Sigmoid colon (tissue), 7 donors: Measurements from ENCODE around the gene FANCE. TPM values are rescaled to one million over a fixed set of nuclear protein-coding genes. Genes with fewer than 3 reads are reported as not detected.
A peak's percentile ranks its signal among the peaks of the same experiment; 100 is the strongest.

Experiments
- DNase-seq: peaks from one replicate; pipeline ENCODE4 v3.0.0-alpha.2; 2019
- H3K27ac ChIP-seq, 4 donors: fragments of 200-600 bp; sonication (generic); one replicate each; pipeline ENCODE4 v1.5.1; 2016 to 2019; ENCODE audit warnings: mild to moderate bottlenecking in 1 of 4
- H3K27me3 ChIP-seq, 3 donors: fragments of 200-600 bp; sonication (generic); one replicate each; pipeline ENCODE4 v1.5.1; 2019; ENCODE audit warnings: mild to moderate bottlenecking in 1 of 3
- H3K36me3 ChIP-seq, 4 donors: fragments of 200-600 bp; sonication (generic); one replicate each; pipeline ENCODE4 v1.5.1; 2016 to 2019
- H3K4me1 ChIP-seq, 4 donors: fragments of 200-600 bp; sonication (generic); one replicate each; pipeline ENCODE4 v1.5.1; 2017 to 2019
- H3K4me3 ChIP-seq, 4 donors: fragments of 200-600 bp; sonication (generic); one replicate each; pipeline ENCODE4 v1.5.1; 2017 to 2019; ENCODE audit warnings: mild to moderate bottlenecking in 2 of 4, moderate library complexity in 1 of 4
- H3K9me3 ChIP-seq, 4 donors: fragments of 200-600 bp in 3 of 4; sonication (generic) in 3 of 4; one replicate each; pipeline versions ENCODE4 v1.5.1 to v1.6.1; 2013 to 2019
- EP300 ChIP-seq, 4 donors: sonication (generic); formaldehyde crosslinking; IDR thresholded peaks; one replicate each; pipeline ENCODE4 v1.6.1; 2017; ENCODE audit warnings: antibody characterized with exemption in 4 of 4
- POLR2A ChIP-seq, 2 donors: fragments of 450-650 bp; IDR thresholded peaks; one replicate each; pipeline ENCODE4 v1.6.1; 2016; ENCODE audit warnings: antibody characterized with exemption in 2 of 2, mild to moderate bottlenecking in 2 of 2, moderate library complexity in 2 of 2
- POLR2AphosphoS5 ChIP-seq, 4 donors: sonication (generic); formaldehyde crosslinking; IDR thresholded peaks; one replicate each; pipeline ENCODE4 v1.6.1; 2017; ENCODE audit warnings: antibody characterized with exemption in 4 of 4
- WGBS, 2 donors: extraction: QIAGEN DNeasy Blood & Tissue Kit; methylation state at CpG; one replicate each; pipeline ENCODE4 v1.1.7; 2013; 5-methylcytosine and 5-hydroxymethylcytosine counted together
- intact Hi-C: fragments of 100-400 bp; cut with DNase I; formaldehyde crosslinking; loops from one replicate; pipeline ENCODE4 v1.15.1; 2023
- polyA plus RNA-seq, 3 donors: library from polyadenylated mRNA; stranded (reverse); fragments of 200-250 nt; gene quantifications; one replicate each; pipeline ENCODE4 v1.2.3, GENCODE V29; 2013
- total RNA-seq, 4 donors: library from RNA; depleted of rRNA; stranded (reverse); fragments of >200 nt; gene quantifications; one replicate each; pipeline ENCODE4 v1.1.0, GENCODE V29; 2016
- TF ChIP-seq, protein P1 (sequence below), 4 experiments: fragments of 450-650 bp in 3 of 4; fragments of 200-600 bp in 1 of 4; IDR thresholded peaks; one replicate each; pipeline ENCODE4 v1.5.1; 2016 to 2019; ENCODE audit warnings: antibody characterized with exemption in 4 of 4, mild to moderate bottlenecking in 3 of 4, moderate library complexity in 2 of 4
- donor health status: healthy with polysubstance abuse.
- donor health status: Bipolar disorder and iron deficiency.
- donor health status: healthy.

FANCE gene
- total and polyA plus RNA-seq, 7 donors, result 2.4 to 5.2 (median 3.6) TPM

DNA sequence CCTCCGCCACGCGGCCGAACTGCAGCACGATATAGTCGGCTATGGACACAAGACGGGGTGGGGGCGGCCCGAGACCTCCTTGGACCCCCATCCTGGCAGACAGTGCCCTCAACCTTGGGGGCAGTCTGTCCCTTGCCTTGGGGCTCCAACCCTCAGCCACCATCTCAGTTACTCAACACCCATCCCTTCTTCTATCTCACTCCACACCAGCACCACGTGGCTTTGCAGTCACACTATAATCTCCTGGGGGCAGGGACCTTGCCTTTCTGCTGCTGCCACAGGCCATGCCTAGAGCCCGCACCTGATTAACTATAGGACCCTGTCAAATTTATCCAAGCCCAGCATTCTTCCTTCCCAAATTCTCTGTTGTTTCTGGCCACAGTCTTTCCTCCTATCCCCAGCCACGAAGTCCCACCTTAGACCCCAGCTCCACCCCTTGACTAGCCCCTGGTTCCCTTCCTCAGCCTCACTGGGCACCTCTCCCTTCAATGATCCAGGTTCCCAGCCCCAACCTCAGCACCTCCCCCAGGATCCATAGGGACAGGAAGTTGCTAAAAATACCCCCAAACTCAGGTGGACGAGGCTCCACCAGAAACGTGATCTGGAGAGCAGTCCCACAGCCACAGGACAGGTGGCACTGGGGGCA lies 46.4 kb downstream of the FANCE start:
- no peaks in the 10 kb centered on the region for H3K36me3 ChIP-seq
- H3K4me1 ChIP-seq, result peaks cover 0 to 41% (median 33%) of the 10 kb centered on the region in 4 donors
- H3K9me3 ChIP-seq, result no peaks in the 10 kb centered on the region
- H3K27ac ChIP-seq, result peak overlapping the region; percentile 100
- intact Hi-C loops, result loop anchor here (1.0 kb wide), 1 partner anchor 30 kb away; the partner anchor contains the start of gene RPL10A
- DNase-seq, result no peak
- H3K4me3 ChIP-seq, result peak overlapping the region; percentile 68 to 99 (median 98)
- WGBS, 2 donors, result 53 to 74% methylated on average over 14 of the region's 14 CpGs
- no peaks in the 10 kb centered on the region for H3K27me3 ChIP-seq
- TF ChIP-seq, protein P1, sequence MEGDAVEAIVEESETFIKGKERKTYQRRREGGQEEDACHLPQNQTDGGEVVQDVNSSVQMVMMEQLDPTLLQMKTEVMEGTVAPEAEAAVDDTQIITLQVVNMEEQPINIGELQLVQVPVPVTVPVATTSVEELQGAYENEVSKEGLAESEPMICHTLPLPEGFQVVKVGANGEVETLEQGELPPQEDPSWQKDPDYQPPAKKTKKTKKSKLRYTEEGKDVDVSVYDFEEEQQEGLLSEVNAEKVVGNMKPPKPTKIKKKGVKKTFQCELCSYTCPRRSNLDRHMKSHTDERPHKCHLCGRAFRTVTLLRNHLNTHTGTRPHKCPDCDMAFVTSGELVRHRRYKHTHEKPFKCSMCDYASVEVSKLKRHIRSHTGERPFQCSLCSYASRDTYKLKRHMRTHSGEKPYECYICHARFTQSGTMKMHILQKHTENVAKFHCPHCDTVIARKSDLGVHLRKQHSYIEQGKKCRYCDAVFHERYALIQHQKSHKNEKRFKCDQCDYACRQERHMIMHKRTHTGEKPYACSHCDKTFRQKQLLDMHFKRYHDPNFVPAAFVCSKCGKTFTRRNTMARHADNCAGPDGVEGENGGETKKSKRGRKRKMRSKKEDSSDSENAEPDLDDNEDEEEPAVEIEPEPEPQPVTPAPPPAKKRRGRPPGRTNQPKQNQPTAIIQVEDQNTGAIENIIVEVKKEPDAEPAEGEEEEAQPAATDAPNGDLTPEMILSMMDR (IDR thresholded peaks at IDR 0.05), result no peak
- no peak for TF ChIP-seq POLR2AphosphoS5 (IDR thresholded peaks at IDR 0.05)
- no peak for TF ChIP-seq POLR2A (IDR thresholded peaks at IDR 0.05)
- TF ChIP-seq EP300 (IDR thresholded peaks at IDR 0.05), result no peak

DNA sequence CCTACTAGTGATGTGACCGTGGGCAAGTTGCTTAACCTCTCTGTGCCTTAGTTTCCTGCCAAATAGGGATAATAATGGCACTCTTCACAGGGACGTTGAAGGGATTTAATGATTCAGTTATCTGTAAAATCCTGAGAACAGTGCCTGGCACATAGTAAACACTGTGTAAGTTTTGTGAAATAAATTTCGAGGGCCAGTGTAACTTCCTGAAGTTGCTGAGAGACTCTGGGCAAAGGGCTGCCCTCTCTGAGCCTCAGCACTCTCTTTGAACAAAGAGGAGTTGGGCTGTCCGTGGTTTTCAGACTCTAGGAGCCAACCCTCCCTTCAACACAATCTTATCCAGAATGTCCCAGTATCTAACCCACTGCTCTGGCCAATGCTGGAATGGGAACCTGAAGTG lies 47.2 kb downstream of the FANCE start:
- Histone ChIP-seq H3K27ac (no peak overlapping the region), H3K4me3 (no peak overlapping the region), H3K36me3 (no peaks in the 10 kb centered on the region), H3K27me3 (peaks cover 0 to 1% (median 0%) of the 10 kb centered on the region in 3 donors), H3K4me1 (peaks cover 0 to 33% (median 26%) of the 10 kb centered on the region in 4 donors), H3K9me3 (no peaks in the 10 kb centered on the region)
- 73 to 84% methylated on average over 4 of the region's 4 CpGs for WGBS, 2 donors
- TF ChIP-seq, protein P1 (IDR thresholded peaks at IDR 0.05), result no peak
- TF ChIP-seq EP300 (IDR thresholded peaks at IDR 0.05) (no peak), POLR2A (IDR thresholded peaks at IDR 0.05) (no peak)
- DNase-seq, result no peak
- intact Hi-C loops, result no loop called here

DNA sequence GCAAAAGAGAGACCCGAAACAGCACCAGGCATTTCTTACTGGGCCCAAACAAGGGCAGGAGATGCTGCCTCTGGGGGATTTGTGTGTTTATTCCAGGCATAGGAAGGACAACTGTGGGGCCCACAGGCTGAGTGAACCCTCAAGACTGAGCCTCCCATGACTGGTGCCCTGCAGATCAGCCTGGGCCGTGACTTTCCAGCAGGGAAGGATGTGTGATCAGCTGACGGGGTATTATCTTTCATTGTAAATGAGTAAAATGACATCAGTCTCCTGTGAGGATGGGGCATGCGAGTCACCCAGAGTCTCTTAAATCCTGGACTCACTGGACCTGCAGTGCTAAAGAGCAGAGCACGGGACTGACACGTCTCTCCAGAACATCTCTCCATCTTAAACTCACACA lies 48.6 kb downstream of the FANCE start:
- Histone ChIP-seq H3K4me1 (peaks cover 0 to 20% (median 14%) of the 10 kb centered on the region in 4 donors), H3K4me3 (no peak overlapping the region), H3K9me3 (no peaks in the 10 kb centered on the region), H3K36me3 (no peaks in the 10 kb centered on the region), H3K27me3 (peaks cover 0 to 15% (median 3%) of the 10 kb centered on the region in 3 donors), H3K27ac (no peak overlapping the region)
- TF ChIP-seq POLR2A (IDR thresholded peaks at IDR 0.05), result no peak
- TF ChIP-seq EP300 (IDR thresholded peaks at IDR 0.05), result no peak
- TF ChIP-seq POLR2AphosphoS5 (IDR thresholded peaks at IDR 0.05), result no peak
- TF ChIP-seq, protein P1 (IDR thresholded peaks at IDR 0.05), result no peak
- DNase-seq, result no peak
- 83 to 85% methylated on average over 6 of the region's 6 CpGs for WGBS, 2 donors
- intact Hi-C loops, result no loop called here

DNA sequence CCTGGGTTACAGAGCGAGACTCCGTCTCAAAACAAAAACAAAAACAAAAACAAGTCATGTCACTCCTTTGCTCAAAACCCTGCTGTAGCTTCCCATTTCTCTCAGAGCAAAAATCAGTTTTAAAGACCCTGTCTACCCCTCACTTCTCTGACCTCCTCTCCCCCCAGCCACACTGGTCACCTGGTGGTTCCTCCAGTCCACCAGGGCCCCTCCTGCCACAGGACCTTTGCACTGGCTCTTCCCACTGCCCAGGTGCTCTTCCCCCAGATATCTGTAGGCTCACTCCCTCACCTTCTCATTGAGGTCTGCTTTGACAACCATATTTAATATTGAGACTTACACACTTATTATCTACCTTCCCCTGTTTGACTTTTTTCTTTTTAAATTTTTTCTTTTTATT lies 49.6 kb downstream of the FANCE start:
- H3K27me3 ChIP-seq, result peaks cover 3 to 24% (median 3%) of the 10 kb centered on the region in 3 donors

More for the DNA sequence above, 49.6 kb downstream of the FANCE start:
- peaks cover 0 to 23% (median 15%) of the 10 kb centered on the region in 4 donors for H3K4me1 ChIP-seq
- no peak for DNase-seq
- no peaks in the 10 kb centered on the region for H3K9me3 ChIP-seq
- H3K4me3 ChIP-seq, result no peak overlapping the region
- H3K36me3 ChIP-seq, result no peaks in the 10 kb centered on the region
- no peak overlapping the region for H3K27ac ChIP-seq
- TF ChIP-seq EP300 (IDR thresholded peaks at IDR 0.05), result no peak
- TF ChIP-seq POLR2A (IDR thresholded peaks at IDR 0.05), result no peak
- TF ChIP-seq, protein P1 (IDR thresholded peaks at IDR 0.05), result no peak
- intact Hi-C loops, result no loop called here
- WGBS, 2 donors, result 91 to 93% methylated on average over 2 of the region's 2 CpGs
